Measurements from ENCODE around the gene POLR3H.
A peak's percentile ranks its signal among the peaks of the same experiment; 100 is the strongest.

Gene POLR3H

DNA sequence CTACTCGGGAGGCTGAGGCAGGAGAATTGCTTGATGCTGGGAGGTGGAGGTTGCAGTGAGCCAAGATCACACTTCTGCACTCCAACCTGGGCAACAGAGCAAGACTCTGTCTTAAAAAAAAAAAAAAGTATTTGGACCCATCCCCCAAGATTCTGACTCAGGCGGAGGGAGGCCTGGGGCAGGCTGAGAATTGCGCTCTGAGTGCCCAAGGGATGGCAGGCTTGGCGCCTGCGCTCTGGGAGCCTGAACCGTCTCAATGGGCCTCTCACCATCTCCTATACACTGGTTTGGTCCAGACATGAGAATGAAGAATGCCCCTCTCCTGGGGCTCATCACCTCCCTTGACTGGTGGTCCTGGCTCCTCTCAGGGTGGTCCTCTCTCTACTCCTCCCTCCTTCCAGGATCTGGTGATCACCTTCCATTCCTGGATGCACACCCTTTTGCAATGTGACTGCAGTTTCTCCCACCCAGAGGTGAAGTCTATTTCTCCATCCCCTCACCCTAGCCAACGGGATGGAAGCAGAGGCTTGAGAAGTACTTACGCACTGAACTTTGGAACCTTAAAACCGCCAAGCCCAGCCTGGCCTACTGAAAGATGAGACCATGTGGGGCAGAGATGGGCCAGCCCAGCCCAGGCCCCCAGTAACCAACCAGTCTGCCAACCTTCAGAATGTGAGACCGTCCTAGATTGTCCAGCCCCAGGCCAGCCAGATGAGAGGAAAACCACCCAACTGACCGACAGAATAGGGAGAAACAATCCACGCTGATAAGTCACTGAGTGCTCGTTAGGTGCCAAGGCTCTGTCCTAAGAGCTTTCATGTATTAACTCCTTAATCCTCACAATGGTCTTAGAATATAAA is 4.9 kb downstream of the POLR3H start:
- Mint-ChIP-seq H3K27me3 (ENCODE audit: low read depth, poor library complexity) (peaks cover 3% of the 10 kb centered on the region), H3K4me1 (peaks cover 32% of the 10 kb centered on the region), H3K4me3 (no peak overlapping the region), H3K27ac (peak overlapping the region; percentile 90), H3K9me3 (no peaks in the 10 kb centered on the region), H3K36me3 (ENCODE audit: low read depth) (peaks cover 26% of the 10 kb centered on the region)
- TF ChIP-seq, protein P1, sequence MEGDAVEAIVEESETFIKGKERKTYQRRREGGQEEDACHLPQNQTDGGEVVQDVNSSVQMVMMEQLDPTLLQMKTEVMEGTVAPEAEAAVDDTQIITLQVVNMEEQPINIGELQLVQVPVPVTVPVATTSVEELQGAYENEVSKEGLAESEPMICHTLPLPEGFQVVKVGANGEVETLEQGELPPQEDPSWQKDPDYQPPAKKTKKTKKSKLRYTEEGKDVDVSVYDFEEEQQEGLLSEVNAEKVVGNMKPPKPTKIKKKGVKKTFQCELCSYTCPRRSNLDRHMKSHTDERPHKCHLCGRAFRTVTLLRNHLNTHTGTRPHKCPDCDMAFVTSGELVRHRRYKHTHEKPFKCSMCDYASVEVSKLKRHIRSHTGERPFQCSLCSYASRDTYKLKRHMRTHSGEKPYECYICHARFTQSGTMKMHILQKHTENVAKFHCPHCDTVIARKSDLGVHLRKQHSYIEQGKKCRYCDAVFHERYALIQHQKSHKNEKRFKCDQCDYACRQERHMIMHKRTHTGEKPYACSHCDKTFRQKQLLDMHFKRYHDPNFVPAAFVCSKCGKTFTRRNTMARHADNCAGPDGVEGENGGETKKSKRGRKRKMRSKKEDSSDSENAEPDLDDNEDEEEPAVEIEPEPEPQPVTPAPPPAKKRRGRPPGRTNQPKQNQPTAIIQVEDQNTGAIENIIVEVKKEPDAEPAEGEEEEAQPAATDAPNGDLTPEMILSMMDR (IDR thresholded peaks at IDR 0.05) = no peak
- DNase-seq = no peak

DNA sequence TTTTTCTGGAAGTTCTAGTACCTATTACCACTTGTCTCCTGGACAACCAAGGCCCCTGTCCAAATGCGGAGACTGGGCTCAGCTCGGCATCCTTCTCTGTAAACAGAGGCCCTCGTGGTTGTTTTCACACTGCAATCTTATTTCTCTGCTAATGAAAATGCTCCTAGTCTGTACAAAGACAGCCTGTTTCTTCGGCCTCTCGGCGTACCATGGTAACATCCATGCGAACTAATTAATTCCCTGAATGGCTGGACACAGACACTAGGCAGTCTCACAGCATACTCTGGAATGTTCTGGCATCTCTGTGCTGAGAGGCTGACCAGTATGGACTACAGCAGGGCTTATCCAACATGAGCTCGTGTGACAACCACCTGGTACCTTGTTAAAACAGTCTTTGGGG is 5.7 kb downstream of the POLR3H start:
- H3K27me3 Mint-ChIP-seq (ENCODE audit: low read depth, poor library complexity) = peaks cover 3% of the 10 kb centered on the region
- H3K36me3 Mint-ChIP-seq (ENCODE audit: low read depth) = peaks cover 30% of the 10 kb centered on the region
- H3K4me1 Mint-ChIP-seq = peaks cover 27% of the 10 kb centered on the region
- H3K4me3 Mint-ChIP-seq = no peak overlapping the region
- TF ChIP-seq, protein P1 (IDR thresholded peaks at IDR 0.05) = no peak
- H3K27ac Mint-ChIP-seq = no peak overlapping the region
- H3K9me3 Mint-ChIP-seq = no peaks in the 10 kb centered on the region
- DNase-seq = no peak

- no peaks in the 10 kb centered on the region for H3K27me3 Mint-ChIP-seq (ENCODE audit: low read depth, poor library complexity)
- peaks cover 23% of the 10 kb centered on the region for H3K36me3 Mint-ChIP-seq (ENCODE audit: low read depth)
- H3K9me3 Mint-ChIP-seq = no peaks in the 10 kb centered on the region
- TF ChIP-seq, protein P1 (IDR thresholded peaks at IDR 0.05) = no peak
- peaks cover 22% of the 10 kb centered on the region for H3K4me1 Mint-ChIP-seq
- peak overlapping the region; percentile 61 for H3K27ac Mint-ChIP-seq
- DNase-seq = no peak
- H3K4me3 Mint-ChIP-seq = no peak overlapping the region
These were observed 7.1 kb downstream of the POLR3H start for GRCh38 chr22:41537203-41537602.

DNA sequence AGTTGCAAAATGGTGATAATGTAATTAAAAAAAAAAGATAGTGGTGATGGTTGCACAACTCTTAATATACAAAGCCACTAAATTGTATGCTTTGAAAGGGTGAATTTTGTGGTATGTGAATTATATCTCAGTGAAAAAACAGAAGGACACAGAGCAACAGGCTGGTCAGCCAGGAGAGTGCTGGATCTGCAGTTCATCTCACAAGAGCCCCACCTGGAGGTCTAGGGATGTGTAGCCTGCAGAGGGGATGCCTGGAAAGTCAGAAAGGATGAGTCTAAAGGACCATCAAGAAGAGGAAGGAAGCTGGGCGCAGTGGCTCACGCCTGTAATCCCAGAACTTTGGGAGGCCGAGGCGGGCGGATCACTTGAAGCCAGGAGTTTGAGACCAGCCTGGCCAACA is 9.0 kb downstream of the POLR3H start:
- no peaks in the 10 kb centered on the region for H3K27me3 Mint-ChIP-seq (ENCODE audit: low read depth, poor library complexity)
- DNase-seq = no peak
- no peak overlapping the region for H3K4me3 Mint-ChIP-seq
- H3K36me3 Mint-ChIP-seq (ENCODE audit: low read depth) = peaks cover 30% of the 10 kb centered on the region
- H3K4me1 Mint-ChIP-seq = peaks cover 17% of the 10 kb centered on the region
- TF ChIP-seq, protein P1 (IDR thresholded peaks at IDR 0.05) = no peak
- H3K27ac Mint-ChIP-seq = no peak overlapping the region
- no peaks in the 10 kb centered on the region for H3K9me3 Mint-ChIP-seq

- Mint-ChIP-seq H3K4me1 (peaks cover 19% of the 10 kb centered on the region), H3K27me3 (ENCODE audit: low read depth, poor library complexity) (no peaks in the 10 kb centered on the region), H3K9me3 (no peaks in the 10 kb centered on the region), H3K4me3 (no peak overlapping the region), H3K36me3 (ENCODE audit: low read depth) (peaks cover 30% of the 10 kb centered on the region), H3K27ac (no peak overlapping the region)
- DNase-seq = no peak
- TF ChIP-seq, protein P1 (IDR thresholded peaks at IDR 0.05) = no peak
These were observed 10.1 kb downstream of the POLR3H start for GRCh38 chr22:41534219-41534618.

Data from nephron progenitor cell (in vitro differentiated cells).